GM21423 (cell line): ENCODE results near the gene MIX23.

Source experiments
- ATAC-seq: cut with Tn5 transposase; IDR thresholded peaks from one replicate; pipeline ENCODE4 v1.9.1; 2021; ENCODE audit warnings: mild to moderate bottlenecking, moderate library complexity; ENCODE audit not compliant: unreplicated experiment

The MIX23 gene

GRCh38 chr3:122382888-122383666, at the start of gene MIX23:
MIX23 (minus strand) TSS chr3:122383231; CDS start chr3:122383224, 7 bp downstream.
- ATAC-seq: peak; percentile 38

DNA sequence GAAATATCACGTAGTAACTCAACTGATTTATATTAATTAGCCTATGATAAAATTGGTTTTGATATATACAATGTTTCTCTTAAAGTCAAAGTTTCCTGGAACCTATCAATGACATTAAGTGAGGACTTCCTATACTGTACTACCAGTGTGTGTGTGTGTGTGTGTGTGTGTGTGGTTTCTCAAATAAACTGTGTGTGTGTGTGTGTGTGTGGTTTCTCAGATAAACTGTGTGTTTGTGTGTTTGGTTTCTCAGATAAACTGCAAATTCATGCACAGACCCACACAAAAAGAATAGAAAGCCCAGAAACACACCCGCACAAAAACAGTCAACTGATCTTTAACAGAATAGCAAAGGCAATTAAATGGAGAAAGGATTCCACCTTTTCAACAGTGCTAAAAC, 47.3 kb upstream of the MIX23 start:
- ATAC-seq: no peak

DNA sequence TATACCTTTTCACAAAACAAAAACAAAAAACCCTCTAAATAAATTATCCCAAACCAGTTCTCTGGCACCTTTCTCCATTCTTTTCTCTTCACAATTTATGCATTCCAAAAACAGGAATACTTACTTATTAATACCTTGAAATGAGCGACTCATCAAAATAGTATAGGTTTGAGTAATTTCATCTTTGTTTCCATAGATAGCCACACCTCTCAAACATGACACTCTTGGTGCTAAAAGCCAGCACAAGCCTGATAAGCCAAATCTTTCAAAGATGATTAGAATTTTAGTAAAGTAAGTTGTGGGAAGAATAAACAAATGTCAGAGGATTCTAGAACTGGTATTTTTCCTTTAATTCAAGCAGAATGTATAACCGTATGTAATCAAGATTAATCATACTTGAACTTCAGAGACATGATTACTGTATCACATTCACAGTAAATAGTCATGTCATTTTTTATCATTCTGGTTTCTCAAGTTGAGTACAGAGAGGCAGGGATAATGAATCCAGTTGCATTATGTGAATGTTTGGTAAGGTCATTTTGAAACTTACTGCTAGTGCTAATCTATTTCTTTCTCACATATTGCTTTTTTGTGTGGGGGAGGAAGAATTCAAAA, 44.9 kb upstream of the MIX23 start:
- ATAC-seq: no peak

- ATAC-seq: no peak
These were observed 38.8 kb upstream of the MIX23 start for GRCh38 chr3:122421836-122422235.

GRCh38 chr3:122421101-122421500, 38.1 kb upstream of the MIX23 start:
- no peak for ATAC-seq

DNA sequence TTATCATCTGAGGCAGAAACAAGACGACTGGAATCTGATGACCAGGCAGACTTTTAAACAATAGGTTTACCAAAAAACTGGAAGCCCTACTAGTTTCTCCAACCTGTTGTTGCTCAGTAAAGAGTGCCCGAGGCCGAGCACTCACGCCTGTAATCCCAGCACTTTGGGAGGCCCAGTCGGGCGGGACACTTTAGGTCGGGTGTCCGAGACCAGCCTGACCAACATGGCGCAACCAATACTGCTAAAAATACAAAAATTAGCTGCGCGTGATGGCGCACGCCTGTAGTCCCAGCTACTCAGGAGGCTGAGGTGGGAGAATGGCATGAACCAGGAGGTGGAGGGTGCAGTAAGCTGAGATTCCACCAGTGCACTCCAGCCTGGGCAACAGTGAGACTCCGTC, 33.9 kb upstream of the MIX23 start:
- ATAC-seq: no peak

DNA sequence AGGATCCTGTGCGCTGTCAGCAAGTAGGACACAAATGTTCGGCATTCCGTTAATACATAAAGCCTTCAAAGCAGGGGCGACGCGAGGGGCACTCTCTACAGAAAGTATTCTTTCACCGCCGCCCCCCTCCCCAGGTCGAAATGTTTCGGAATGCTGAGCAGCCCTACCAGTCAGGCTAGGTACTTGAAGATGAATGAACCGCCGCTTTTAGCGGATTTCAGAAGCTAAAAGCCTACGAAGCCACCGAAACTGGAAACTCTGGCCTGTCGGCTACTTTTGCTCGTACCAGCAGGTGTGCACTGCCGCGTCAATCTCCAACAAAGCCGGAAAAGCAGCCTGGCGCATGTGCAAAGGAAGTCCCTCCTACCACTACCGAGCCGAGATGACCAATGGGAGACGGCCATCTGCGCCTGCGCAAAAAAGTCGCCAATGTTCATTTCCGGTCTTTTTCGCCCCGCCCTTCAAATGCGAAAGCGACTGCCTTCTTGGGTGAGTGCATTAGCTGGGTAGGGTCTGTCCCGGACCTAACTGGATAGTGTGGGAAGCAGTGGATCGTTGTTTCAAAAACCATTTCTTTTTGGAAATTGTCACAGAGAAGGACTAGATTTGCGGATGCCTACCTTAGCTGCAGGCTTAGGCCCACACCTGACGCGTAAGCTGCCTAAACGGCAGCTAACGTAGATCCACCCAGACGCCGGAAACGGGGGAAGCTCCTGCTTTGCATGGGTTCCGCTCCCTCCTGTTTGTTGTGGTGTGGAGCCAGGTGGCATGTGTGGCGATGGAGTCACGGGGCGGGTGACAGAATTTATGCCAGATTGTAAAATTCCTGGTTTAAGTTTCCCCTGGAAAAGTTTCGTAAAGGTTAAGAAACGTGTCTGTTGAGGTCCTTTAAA, 33.0 kb upstream of the MIX23 start, which contains the start of gene WDR5B:
WDR5B (minus strand) TSS at position 301 of the 893 bp plus-strand sequence. CDS start 534 bp downstream, outside the sequence.
- ATAC-seq: peak; percentile 82

DNA sequence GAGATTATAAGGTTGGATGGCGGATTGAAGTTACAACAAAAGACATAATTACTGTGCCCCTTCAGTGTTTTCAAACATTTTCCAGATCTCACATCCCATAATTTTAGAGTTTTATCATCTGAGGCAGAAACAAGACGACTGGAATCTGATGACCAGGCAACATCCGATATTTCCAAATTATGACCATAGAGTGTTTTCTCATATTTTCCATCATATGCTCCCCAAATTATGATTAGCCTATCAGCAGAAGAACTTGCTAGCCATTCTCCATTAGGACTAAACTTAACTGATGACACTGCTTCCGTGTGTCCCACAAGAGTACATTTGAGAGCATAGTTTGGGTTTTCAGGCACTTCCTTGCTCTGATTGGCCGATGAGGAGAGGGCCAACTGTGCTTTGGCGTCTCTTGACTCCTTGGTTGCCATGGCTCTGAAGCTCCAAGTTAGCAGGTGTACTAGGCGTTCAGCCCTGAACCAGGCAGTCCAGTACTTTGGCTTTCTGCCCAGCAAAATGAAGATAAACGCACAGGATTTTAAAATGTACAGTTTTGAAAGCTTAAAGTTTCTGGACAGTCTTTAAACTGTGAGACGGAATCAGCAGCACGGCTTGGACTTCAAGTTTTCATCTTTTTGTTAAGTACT, 32.2 kb upstream of the MIX23 start:
- ATAC-seq: peak; percentile 45

DNA sequence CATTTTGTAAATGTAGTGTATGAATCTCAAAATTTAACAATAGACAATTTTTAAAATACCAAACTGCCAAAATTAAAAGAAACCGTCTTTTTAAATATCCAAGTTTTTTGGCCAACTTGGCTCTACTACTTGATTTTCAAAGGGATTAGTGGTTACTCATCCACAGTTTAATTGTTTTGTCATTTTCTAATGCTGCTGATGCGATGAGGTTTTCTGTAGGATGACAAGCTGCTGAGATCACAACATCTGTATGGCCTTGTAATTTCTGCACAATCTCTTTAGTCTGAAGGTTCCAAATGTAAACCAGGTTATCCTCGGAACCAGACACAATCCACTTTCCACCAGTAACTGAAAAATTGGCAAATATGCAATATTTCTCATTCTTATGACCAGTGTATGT, 31.4 kb upstream of the MIX23 start:
- ATAC-seq: no peak

DNA sequence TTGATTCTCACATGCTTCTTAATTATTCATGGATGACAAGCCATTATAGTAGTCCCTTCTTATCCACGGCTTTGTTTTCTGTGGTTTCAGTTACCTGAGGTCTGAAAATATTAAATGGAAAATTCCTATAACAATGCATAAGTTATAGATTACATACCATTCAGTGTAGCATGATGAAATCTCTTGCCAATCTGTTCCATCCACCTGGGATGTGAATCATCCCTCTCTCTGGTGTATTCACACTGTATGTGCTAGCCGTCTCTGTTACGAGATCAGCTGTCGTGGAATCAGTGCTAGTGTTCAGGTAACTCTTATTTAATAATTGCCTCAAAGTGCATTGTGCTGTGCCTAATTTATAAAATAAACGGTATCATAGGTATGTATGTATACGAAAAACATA, 27.6 kb upstream of the MIX23 start:
- ATAC-seq: no peak

DNA sequence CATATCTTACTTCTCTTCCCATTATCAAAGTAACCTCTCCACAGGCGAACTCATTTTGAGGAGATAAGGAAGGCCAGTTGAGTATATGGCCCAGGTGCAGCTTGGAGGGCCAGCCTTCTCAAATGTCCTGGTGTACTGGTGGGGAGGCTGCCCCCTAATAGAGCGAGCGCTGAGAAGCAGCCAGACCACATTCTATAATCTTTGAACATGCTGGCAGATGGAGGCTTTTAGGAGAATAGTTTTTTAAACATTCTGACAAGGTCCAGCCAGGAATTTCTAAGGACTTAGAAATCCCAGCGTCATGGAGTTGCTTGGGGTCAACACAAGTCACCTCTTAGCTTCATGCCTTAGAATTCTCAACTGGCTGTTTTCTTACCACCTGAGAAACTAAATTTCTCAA, 27.1 kb upstream of the MIX23 start:
- ATAC-seq: no peak

DNA sequence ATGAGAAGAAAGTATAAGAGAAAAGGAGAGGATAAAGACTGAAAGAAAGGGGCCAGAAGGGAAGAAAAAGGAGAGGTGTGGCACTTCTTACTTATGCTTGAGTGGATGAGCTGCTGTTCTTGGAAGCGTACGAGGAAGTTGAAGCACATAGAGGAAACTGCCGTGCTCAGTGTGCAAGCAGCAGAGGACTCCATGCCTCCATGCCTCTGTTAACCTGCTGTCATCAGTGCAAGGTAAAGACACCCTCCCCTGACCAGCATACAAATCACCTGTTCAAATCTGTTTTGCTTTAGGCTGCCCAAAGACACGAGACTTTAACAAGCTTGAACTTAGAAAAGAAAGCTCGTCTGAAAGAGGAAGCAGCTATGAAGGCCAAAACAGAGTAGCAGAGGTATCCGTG, 26.4 kb upstream of the MIX23 start:
- no peak for ATAC-seq

GRCh38 chr3:122407946-122408345, 24.9 kb upstream of the MIX23 start:
- ATAC-seq: no peak

DNA sequence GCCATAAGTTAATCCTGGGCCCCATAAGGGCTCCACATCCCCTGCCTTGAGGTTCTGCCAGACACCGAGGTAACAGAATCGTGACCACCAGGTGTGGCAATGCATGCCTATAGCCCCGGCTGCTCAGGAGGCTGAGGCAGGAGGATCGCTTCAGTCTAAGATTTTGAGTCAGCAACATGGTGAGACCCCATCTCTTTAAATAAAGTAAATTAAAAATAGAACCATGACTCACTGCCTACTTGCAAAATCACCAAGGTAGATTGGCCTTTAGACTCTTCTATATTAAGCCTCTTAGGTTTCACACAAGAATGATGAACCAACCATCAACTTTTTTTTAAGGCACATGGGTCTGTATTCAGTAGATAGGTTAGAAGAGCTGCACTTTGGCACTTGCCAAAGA, 23.2 kb upstream of the MIX23 start:
- no peak for ATAC-seq

DNA sequence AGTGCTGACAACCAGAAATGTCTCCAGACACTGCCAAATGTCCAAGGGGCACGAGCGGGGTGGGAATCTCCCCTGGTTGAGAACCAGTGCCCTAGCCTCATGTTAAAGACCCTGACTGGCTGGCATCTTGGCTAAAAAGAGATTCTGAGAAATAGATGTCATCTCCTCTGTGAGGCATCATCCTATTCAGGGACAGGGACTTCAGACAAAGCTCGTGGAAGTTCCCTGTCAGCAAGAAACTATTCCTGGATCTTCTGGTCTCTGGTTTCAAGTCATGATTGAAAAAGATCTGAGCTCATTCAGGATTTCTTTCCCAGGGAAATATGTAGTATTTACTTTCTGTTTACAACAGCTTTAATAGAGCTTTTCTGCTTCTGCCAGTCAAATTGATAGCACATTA, 22.0 kb upstream of the MIX23 start:
- ATAC-seq: no peak

- no peak for ATAC-seq
These were observed 20.5 kb upstream of the MIX23 start for GRCh38 chr3:122403489-122403888.

GRCh38 chr3:122398920-122399319, 15.9 kb upstream of the MIX23 start:
- ATAC-seq: no peak

GRCh38 chr3:122397201-122397600, 14.2 kb upstream of the MIX23 start:
- ATAC-seq: no peak

DNA sequence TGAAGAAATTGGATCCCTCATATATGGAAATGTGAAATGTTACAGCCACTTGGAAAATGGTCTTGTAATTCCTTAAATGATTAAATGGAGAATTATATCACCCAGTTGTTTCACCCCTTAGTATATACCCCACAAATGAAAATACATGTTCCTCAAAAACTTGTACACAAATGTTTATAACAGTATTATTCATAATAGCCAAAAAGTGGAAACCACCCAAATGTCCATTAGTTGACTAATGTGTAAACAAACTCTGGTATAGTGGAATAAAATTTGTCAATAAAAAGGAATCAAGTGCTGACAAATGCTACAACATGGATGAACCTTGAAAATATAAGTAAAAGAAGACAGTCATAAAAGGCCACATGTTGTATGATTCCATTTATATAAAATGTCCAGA, 13.5 kb upstream of the MIX23 start:
- ATAC-seq: no peak

- no peak for ATAC-seq
These were observed 12.6 kb upstream of the MIX23 start for GRCh38 chr3:122395582-122395981.

DNA sequence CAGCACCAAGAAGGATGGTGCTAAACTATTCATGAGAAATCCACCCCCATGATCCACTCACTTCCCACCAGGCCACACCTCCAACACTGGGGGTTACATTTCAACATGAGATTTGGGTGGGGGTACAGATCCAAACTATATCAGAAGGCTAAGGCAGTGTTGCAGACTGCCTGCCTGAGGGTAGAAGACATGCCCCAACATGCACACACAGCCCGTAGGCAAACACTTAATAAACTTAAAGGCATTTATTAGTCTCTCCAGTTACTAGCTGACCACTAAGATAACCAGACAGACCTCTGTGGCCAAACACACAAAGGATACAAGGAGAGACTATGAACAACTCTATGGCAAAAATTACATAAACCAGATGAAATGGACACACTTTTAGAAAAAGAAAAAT, 11.1 kb upstream of the MIX23 start:
- ATAC-seq: no peak
